Testis (tissue), 3 donors: ENCODE data around the gene ATF5. TPM values are rescaled to one million over a fixed set of nuclear protein-coding genes. Genes with fewer than 3 reads are reported as not detected.

Source experiments
- DNase-seq: peaks from one replicate; pipeline ENCODE4 v3.0.0-alpha.2; 2019
- H3K27ac ChIP-seq, 2 donors: fragments of 200-600 bp; sonication (generic); one replicate each; pipeline ENCODE4 v1.5.1; 2019
- H3K27me3 ChIP-seq: fragments of 200-600 bp; sonication (generic); one replicate; pipeline ENCODE4 v1.5.1; 2019
- H3K36me3 ChIP-seq: fragments of 200-600 bp; sonication (generic); one replicate; pipeline ENCODE4 v1.5.1; 2017; ENCODE audit warnings: low read depth; ENCODE audit errors: missing control alignments
- H3K4me1 ChIP-seq: fragments of 200-600 bp; sonication (generic); one replicate; pipeline ENCODE4 v1.5.1; 2019
- H3K4me3 ChIP-seq, 2 donors: fragments of 200-600 bp; sonication (generic); one replicate each; pipeline ENCODE4 v1.5.1; 2017 to 2019
- H3K9me3 ChIP-seq: fragments of 200-600 bp; sonication (generic); one replicate; pipeline ENCODE4 v1.5.1; 2017
- POLR2A ChIP-seq: fragments of 450-650 bp; IDR thresholded peaks from one replicate; pipeline ENCODE4 v1.6.1; 2017; ENCODE audit warnings: antibody characterized with exemption, mild to moderate bottlenecking, moderate library complexity
- WGBS, 2 donors: methylation state at CpG; one replicate each; pipeline ENCODE4 v1.1.5; 2018; 5-methylcytosine and 5-hydroxymethylcytosine counted together
- intact Hi-C: fragments of 100-400 bp; cut with DNase I; formaldehyde crosslinking; loops from one replicate; pipeline ENCODE4 v1.15.1; 2023; ENCODE audit warnings: low total_unique reads
- microRNA-seq, 2 donors: library from miRNA; unstranded; fragments of <30 nt; microRNA quantifications; one replicate each; pipeline ENCODE4, GENCODE V29; 2016; ENCODE audit warnings: borderline number of aligned reads in 2 of 2, borderline replicate concordance in 1 of 2
- polyA plus RNA-seq: library from polyadenylated mRNA; stranded (reverse); fragments of 350-450 nt; fragmentation: Illumina TruSeq; extraction: RNeasy Lipid Tissue Mini Kit (QIAGEN cat#74804); gene quantifications from one replicate; pipeline ENCODE4 v1.2.3, GENCODE V29; 2014; ENCODE audit warnings: low read depth, low replicate concordance; ENCODE audit not compliant: insufficient read depth
- total RNA-seq, 2 donors: library from RNA; depleted of rRNA; stranded (reverse); fragments of >200 nt; gene quantifications; one replicate each; pipeline ENCODE4 v1.2.3, GENCODE V29; 2016
- TF ChIP-seq, protein P1 (sequence below), 3 experiments: fragments of 450-650 bp in 2 of 3; fragments of 200-600 bp in 1 of 3; sonication (generic) in 1 of 3; IDR thresholded peaks; one replicate each; pipeline ENCODE4 v1.5.1; 2016 to 2019; ENCODE audit warnings: antibody characterized with exemption in 3 of 3, mild to moderate bottlenecking in 2 of 3, moderate library complexity in 1 of 3

ATF5 gene
- total and polyA plus RNA-seq, 3 donors from 2014 or later: 31.3 to 64.5 (median 38.5) TPM

- DNase-seq: no peak
- no peaks in the 10 kb centered on the region for H3K27me3 ChIP-seq
- H3K36me3 ChIP-seq: no peaks in the 10 kb centered on the region
- no peaks in the 10 kb centered on the region for H3K4me1 ChIP-seq
- TF ChIP-seq POLR2A: no peak
- TF ChIP-seq, protein P1, sequence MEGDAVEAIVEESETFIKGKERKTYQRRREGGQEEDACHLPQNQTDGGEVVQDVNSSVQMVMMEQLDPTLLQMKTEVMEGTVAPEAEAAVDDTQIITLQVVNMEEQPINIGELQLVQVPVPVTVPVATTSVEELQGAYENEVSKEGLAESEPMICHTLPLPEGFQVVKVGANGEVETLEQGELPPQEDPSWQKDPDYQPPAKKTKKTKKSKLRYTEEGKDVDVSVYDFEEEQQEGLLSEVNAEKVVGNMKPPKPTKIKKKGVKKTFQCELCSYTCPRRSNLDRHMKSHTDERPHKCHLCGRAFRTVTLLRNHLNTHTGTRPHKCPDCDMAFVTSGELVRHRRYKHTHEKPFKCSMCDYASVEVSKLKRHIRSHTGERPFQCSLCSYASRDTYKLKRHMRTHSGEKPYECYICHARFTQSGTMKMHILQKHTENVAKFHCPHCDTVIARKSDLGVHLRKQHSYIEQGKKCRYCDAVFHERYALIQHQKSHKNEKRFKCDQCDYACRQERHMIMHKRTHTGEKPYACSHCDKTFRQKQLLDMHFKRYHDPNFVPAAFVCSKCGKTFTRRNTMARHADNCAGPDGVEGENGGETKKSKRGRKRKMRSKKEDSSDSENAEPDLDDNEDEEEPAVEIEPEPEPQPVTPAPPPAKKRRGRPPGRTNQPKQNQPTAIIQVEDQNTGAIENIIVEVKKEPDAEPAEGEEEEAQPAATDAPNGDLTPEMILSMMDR (IDR thresholded peaks at IDR 0.05): no peak
- H3K9me3 ChIP-seq: no peaks in the 10 kb centered on the region
- no peak overlapping the region for H3K27ac ChIP-seq
- intact Hi-C loops: loop anchor here (5.0 kb wide), 1 partner anchor 40 kb away; no protein-coding TSS in a partner anchor
- no peak overlapping the region for H3K4me3 ChIP-seq
- 84 to 88% methylated on average over 21 of the region's 21 CpGs for WGBS, 2 donors
These were observed 52.9 kb downstream of the ATF5 start for GRCh38 chr19:49981603-49982593.

Small RNA genes lying within 50 kb of the gene (microRNA-seq; reads per million reads assigned to microRNA genes)
- 0 reads per million in 2 donors for gene MIR4750

Other genes with a start within 250 kb of the ATF5 start
- gene ADM5, start 239.6 kb upstream of the ATF5 start, total RNA-seq: 1 to 10 TPM; 2.9 to 5.0 TPM
- gene ADM5, start 239.6 kb upstream of the ATF5 start, polyA plus RNA-seq: 2.2 TPM
- 1 to 10 TPM; 8.8 to 9.8 TPM for gene CPT1C, start 238.1 kb upstream of the ATF5 start, total RNA-seq
- 17.1 TPM for gene CPT1C, start 238.1 kb upstream of the ATF5 start, polyA plus RNA-seq
- gene TSKS, start 165.9 kb upstream of the ATF5 start, total RNA-seq: 100 to 1,000 TPM in 1 of 2 donors, 10 to 100 TPM in 1; 65.3 to 101 TPM
- 137 TPM for gene TSKS, start 165.9 kb upstream of the ATF5 start, polyA plus RNA-seq
- gene AP2A1, start 162.2 kb upstream of the ATF5 start, total RNA-seq: 100 to 1,000 TPM; 301 to 358 TPM
- 226 TPM for gene AP2A1, start 162.2 kb upstream of the ATF5 start, polyA plus RNA-seq
- 100 to 1,000 TPM in 1 of 2 donors, 10 to 100 TPM in 1; 56.0 to 101 TPM for gene FUZ, start 115.9 kb upstream of the ATF5 start, total RNA-seq
- gene FUZ, start 115.9 kb upstream of the ATF5 start, polyA plus RNA-seq: 98.0 TPM
- 100 to 1,000 TPM; 244 to 246 TPM for gene MED25, start 110.9 kb upstream of the ATF5 start, total RNA-seq
- 156 TPM for gene MED25, start 110.9 kb upstream of the ATF5 start, polyA plus RNA-seq
- 100 to 1,000 TPM; 257 to 260 TPM for gene PTOV1, start 78.0 kb upstream of the ATF5 start, total RNA-seq
- gene PTOV1, start 78.0 kb upstream of the ATF5 start, polyA plus RNA-seq: 235 TPM
- gene PNKP, start 61.6 kb upstream of the ATF5 start, total RNA-seq: 100 to 1,000 TPM; 110 to 125 TPM
- 45.5 TPM for gene PNKP, start 61.6 kb upstream of the ATF5 start, polyA plus RNA-seq
- 10 to 100 TPM; 35.0 to 35.7 TPM for gene AKT1S1, start 51.9 kb upstream of the ATF5 start, total RNA-seq
- gene AKT1S1, start 51.9 kb upstream of the ATF5 start, polyA plus RNA-seq: 42.8 TPM
- gene TBC1D17, start 51.5 kb upstream of the ATF5 start, total RNA-seq: 10 to 100 TPM; 47.2 to 49.1 TPM
- 31.1 TPM for gene TBC1D17, start 51.5 kb upstream of the ATF5 start, polyA plus RNA-seq
- gene IL4I1, start 32.3 kb upstream of the ATF5 start, total RNA-seq: 10 to 100 TPM; 17.1 to 20.4 TPM
- 61.9 TPM for gene IL4I1, start 32.3 kb upstream of the ATF5 start, polyA plus RNA-seq
- gene NUP62, start 299 bp downstream of the ATF5 start, total RNA-seq: 100 to 1,000 TPM in 1 of 2 donors, 10 to 100 TPM in 1; 78.4 to 112 TPM
- 135 TPM for gene NUP62, start 299 bp downstream of the ATF5 start, polyA plus RNA-seq
- gene SIGLEC11, start 32.0 kb downstream of the ATF5 start, total RNA-seq: 1 to 10 TPM; 6.0 to 8.5 TPM
- gene SIGLEC11, start 32.0 kb downstream of the ATF5 start, polyA plus RNA-seq: 5.8 TPM
- 100 to 1,000 TPM; 143 to 237 TPM for gene VRK3, start 96.2 kb downstream of the ATF5 start, total RNA-seq
- gene VRK3, start 96.2 kb downstream of the ATF5 start, polyA plus RNA-seq: 375 TPM
- gene ZNF473, start 96.8 kb downstream of the ATF5 start, total RNA-seq: 10 to 100 TPM; 77.7 to 92.8 TPM
- gene ZNF473, start 96.8 kb downstream of the ATF5 start, polyA plus RNA-seq: 106 TPM
- 10 to 100 TPM; 18.0 to 37.3 TPM for gene IZUMO2, start 234.1 kb downstream of the ATF5 start, total RNA-seq
- 56.1 TPM for gene IZUMO2, start 234.1 kb downstream of the ATF5 start, polyA plus RNA-seq